ENCODE data around the gene OR2Z1. TPM values are rescaled to one million over a fixed set of nuclear protein-coding genes. Genes with fewer than 3 reads are reported as not detected.
"Not testable (repeated sequence)": the region's sequence is repeated elsewhere in the genome, so short reads cannot be mapped to it uniquely, and the experiment has no call there.

Gene OR2Z1
- total RNA-seq, 1 donor from 2014 or later: not detected

DNA sequence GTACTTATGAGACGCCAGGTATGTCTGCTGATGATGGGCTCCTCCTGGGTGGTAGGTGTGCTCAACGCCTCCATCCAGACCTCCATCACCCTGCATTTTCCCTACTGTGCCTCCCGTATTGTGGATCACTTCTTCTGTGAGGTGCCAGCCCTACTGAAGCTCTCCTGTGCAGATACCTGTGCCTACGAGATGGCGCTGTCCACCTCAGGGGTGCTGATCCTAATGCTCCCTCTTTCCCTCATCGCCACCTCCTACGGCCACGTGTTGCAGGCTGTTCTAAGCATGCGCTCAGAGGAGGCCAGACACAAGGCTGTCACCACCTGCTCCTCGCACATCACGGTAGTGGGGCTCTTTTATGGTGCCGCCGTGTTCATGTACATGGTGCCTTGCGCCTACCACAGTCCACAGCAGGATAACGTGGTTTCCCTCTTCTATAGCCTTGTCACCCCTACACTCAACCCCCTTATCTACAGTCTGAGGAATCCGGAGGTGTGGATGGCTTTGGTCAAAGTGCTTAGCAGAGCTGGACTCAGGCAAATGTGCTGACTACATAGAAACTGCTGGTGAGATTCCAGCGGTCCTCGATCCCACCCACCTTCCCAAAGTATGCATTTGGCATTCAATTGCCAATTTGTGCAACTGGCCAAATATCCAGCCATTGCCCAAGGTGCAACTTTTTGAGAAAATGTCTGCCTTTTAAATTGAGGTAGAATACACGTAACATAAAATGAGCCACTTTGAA, 10.2 kb downstream of the OR2Z1 start:
- H3K27me3 ChIP-seq: no peaks in the 10 kb centered on the region
- no peaks in the 10 kb centered on the region for H3K36me3 ChIP-seq
- no peak overlapping the region for H3K27ac ChIP-seq
- H3K9me3 ChIP-seq: no peaks in the 10 kb centered on the region
- H3K4me3 ChIP-seq: no peak overlapping the region
- no peak for DNase-seq (ENCODE audit: extremely low spot score in 2 of 2)
- H3K4me1 ChIP-seq: no peaks in the 10 kb centered on the region
- intact Hi-C loops (cut with DNase I): no loop called here
- no peak for TF ChIP-seq POLR2A (IDR thresholded peaks at IDR 0.05)
- TF ChIP-seq POLR2AphosphoS5 (IDR thresholded peaks at IDR 0.05; ENCODE audit: insufficient read depth in 1 of 2, low read depth in 1 of 2): no peak
- TF ChIP-seq, protein P1, sequence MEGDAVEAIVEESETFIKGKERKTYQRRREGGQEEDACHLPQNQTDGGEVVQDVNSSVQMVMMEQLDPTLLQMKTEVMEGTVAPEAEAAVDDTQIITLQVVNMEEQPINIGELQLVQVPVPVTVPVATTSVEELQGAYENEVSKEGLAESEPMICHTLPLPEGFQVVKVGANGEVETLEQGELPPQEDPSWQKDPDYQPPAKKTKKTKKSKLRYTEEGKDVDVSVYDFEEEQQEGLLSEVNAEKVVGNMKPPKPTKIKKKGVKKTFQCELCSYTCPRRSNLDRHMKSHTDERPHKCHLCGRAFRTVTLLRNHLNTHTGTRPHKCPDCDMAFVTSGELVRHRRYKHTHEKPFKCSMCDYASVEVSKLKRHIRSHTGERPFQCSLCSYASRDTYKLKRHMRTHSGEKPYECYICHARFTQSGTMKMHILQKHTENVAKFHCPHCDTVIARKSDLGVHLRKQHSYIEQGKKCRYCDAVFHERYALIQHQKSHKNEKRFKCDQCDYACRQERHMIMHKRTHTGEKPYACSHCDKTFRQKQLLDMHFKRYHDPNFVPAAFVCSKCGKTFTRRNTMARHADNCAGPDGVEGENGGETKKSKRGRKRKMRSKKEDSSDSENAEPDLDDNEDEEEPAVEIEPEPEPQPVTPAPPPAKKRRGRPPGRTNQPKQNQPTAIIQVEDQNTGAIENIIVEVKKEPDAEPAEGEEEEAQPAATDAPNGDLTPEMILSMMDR (IDR thresholded peaks at IDR 0.05): no peak

DNA sequence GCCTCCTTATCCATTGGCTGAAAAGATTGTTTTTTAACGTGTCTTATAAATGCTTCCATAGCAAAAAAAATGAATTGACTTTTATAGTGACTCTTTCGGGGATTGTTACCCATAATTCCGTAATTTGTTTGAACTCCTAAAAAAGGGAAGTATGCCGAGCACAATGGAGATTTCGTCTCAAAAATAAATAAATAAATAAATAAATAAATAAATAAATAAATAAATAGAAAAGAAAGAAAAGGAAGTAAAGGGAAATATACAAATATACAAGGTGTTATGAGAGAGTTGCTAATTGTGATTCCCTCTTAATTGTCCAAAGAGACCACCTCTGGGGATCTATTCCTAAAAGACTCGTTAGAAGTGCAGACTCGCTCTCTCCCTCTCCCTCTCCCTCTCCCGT, 16.9 kb downstream of the OR2Z1 start:
- no peaks in the 10 kb centered on the region for H3K9me3 ChIP-seq
- no peaks in the 10 kb centered on the region for H3K4me1 ChIP-seq
- no peak overlapping the region for H3K27ac ChIP-seq
- H3K4me3 ChIP-seq: no peak overlapping the region
- TF ChIP-seq POLR2A (IDR thresholded peaks at IDR 0.05) (no peak), POLR2AphosphoS5 (IDR thresholded peaks at IDR 0.05; ENCODE audit: insufficient read depth in 1 of 2, low read depth in 1 of 2) (no peak)
- TF ChIP-seq, protein P1 (IDR thresholded peaks at IDR 0.05): no peak
- no peaks in the 10 kb centered on the region for H3K27me3 ChIP-seq
- no peaks in the 10 kb centered on the region for H3K36me3 ChIP-seq
- DNase-seq (ENCODE audit: extremely low spot score in 2 of 2): no peak
- intact Hi-C loops (cut with DNase I): no loop called here

DNA sequence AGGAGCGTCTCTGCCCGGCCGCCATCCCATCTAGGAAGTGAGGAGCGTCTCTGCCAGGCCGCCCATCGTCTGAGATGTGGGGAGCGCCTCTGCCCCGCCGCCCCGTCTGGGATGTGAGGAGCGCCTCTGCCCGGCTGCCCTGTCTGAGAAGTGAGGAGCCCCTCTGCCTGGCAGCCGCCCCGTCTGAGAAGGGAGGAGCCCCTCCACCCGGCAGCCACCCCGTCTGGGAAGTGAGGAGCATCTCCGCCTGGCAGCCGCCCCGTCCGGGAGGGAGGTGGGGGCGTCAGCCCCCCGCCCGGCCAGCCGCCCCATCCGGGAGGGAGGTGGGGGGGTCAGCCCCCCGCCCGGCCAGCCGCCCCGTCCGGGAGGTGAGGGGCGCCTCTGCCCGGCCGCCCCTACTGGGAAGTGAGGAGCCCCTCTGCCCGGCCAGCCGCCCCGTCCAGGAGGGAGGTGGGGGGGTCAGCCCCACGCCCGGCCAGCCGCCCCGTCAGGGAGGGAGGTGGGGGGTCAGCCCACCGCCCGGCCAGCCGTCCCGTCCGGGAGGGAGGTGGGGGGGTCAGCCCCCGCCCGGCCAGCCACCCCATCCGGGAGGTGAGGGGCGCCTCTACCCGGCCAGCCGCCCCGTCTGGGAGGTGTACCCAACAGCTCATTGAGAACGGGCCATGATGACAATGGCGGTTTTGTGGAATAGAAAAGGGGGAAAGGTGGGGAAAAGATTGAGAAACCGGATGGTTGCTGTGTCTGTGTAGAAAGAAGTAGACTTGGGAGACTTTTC, 18.0 kb downstream of the OR2Z1 start:
- H3K27ac ChIP-seq; intact Hi-C loops (cut with DNase I); H3K27me3 ChIP-seq; H3K36me3 ChIP-seq; DNase-seq (ENCODE audit: extremely low spot score in 2 of 2); H3K4me1 ChIP-seq; H3K4me3 ChIP-seq; H3K9me3 ChIP-seq: not testable (repeated sequence)

DNA sequence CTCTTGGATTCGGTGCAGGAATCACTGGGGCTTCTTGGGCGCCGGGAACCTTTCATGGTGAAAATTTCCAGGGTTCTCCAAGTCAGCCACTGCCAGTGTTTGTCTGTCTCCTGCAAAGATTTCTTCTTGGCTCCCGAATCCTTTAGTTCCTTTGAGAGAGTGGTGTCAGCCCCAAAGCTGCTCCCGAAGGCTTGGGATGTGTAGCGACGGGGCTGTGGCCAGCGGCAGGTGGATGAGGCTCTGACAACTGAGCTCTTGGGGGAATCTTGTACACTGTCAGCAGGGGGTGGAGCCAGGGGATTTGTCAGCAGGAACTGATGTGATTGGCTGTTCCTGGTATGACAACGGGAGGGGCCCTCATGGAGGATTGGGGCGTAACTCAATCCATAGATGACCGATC, 45.8 kb downstream of the OR2Z1 start:
- H3K9me3 ChIP-seq; H3K27ac ChIP-seq; H3K4me3 ChIP-seq; H3K36me3 ChIP-seq; H3K27me3 ChIP-seq; H3K4me1 ChIP-seq; DNase-seq (ENCODE audit: extremely low spot score in 2 of 2); intact Hi-C loops (cut with DNase I): not testable (repeated sequence)

DNA sequence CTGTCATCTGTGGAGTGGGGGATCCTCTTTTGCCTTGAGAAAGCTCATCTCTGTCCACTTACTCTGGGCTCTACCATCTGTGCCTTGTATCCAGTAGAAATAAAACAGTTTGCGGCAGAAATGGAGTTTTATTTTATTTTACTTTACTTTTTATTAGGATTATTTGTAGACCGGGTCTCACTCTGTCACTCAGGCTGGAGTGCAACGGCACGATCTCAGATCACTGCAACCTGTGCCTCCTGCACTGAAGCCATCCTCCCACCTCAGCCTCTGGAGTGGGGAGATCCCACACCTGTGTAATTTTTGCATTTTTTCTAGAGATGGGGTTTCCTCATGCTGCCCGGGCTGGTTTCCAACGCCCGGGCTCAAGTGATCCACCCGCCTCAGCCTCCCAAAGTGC, 47.8 kb downstream of the OR2Z1 start:
- H3K27ac ChIP-seq; H3K9me3 ChIP-seq; DNase-seq (ENCODE audit: extremely low spot score in 2 of 2); H3K4me1 ChIP-seq; H3K36me3 ChIP-seq; H3K4me3 ChIP-seq; intact Hi-C loops (cut with DNase I); H3K27me3 ChIP-seq: not testable (repeated sequence)

DNA sequence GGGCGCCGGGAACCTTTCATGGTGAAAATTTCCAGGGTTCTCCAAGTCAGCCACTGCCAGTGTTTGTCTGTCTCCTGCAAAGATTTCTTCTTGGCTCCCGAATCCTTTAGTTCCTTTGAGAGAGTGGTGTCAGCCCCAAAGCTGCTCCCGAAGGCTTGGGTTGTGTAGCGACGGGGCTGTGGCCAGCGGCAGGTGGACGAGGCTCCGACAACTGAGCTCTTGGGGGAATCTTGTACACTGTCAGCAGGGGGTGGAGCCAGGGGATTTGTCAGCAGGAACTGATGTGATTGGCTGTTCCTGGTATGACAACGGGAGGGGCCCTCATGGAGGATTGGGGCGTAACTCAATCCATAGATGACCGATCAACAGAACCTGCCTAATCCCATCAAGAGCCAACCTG, 52.2 kb downstream of the OR2Z1 start:
- intact Hi-C loops (cut with DNase I); H3K27ac ChIP-seq; H3K27me3 ChIP-seq; DNase-seq (ENCODE audit: extremely low spot score in 2 of 2); H3K4me3 ChIP-seq; H3K36me3 ChIP-seq; H3K4me1 ChIP-seq; H3K9me3 ChIP-seq: not testable (repeated sequence)

Small RNA genes lying within 50 kb of the gene (small RNA-seq; reads per million reads assigned to genes)
- gene AC012616.1: not detected

Other genes with a start within 250 kb of the OR2Z1 start
- gene PRAM1, start 219.0 kb upstream of the OR2Z1 start, total RNA-seq: 0.49 TPM
- 27.5 TPM for gene ZNF414, start 207.5 kb upstream of the OR2Z1 start, total RNA-seq
- 20.4 TPM for gene MYO1F, start 144.2 kb upstream of the OR2Z1 start, total RNA-seq
- 66.3 TPM for gene ADAMTS10, start 110.9 kb upstream of the OR2Z1 start, total RNA-seq
- gene NFILZ, start 91.0 kb upstream of the OR2Z1 start, total RNA-seq: not detected
- not detected for gene ACTL9, start 22.8 kb upstream of the OR2Z1 start, total RNA-seq
- 23.8 TPM for gene ZNF558, start 110.7 kb downstream of the OR2Z1 start, total RNA-seq
- gene MBD3L1, start 110.7 kb downstream of the OR2Z1 start, total RNA-seq: not detected

All from vagina (tissue), 2 donors.